GM13976 (cell line): ENCODE data around the gene HES6.

ENCODE experiments used
- DNase-seq: peaks from one replicate; pipeline ENCODE4 v3.0.0; 2012; ENCODE audit warnings: low spot score
- CTCF ChIP-seq: IDR thresholded peaks from 2 replicates; pipeline ENCODE4 v1.5.1; 2012; ENCODE audit warnings: borderline replicate concordance, mild to moderate bottlenecking; ENCODE audit not compliant: insufficient read depth; ENCODE audit errors: extremely low read depth, missing control alignments, control extremely low read depth
- in situ Hi-C: fragments of 300-500 bp; cut with MboI; formaldehyde crosslinking; loops from one replicate; pipeline ENCODE4 v1.12.0; 2022; ENCODE audit warnings: low sequenced_read_pairs, mixed read lengths, inconsistent platforms; ENCODE audit not compliant: unreplicated experiment

Gene HES6

GRCh38 chr2:238202326-238203093, 37.3 kb downstream of the HES6 start:
- in situ Hi-C loops = no loop called here
- peak; percentile 39 for DNase-seq
- no peak for TF ChIP-seq CTCF

- in situ Hi-C loops = no loop called here
- TF ChIP-seq CTCF = no peak
- DNase-seq = no peak
These were observed 49.4 kb downstream of the HES6 start for GRCh38 chr2:238190445-238190844.
